Left ventricle myocardium superior (tissue), 1 donor: Measurements from ENCODE around the gene P2RX2. TPM values are rescaled to one million over a fixed set of nuclear protein-coding genes. Genes with fewer than 3 reads are reported as not detected.

Experiments
- ATAC-seq: fragments of 200-7000 bp; cut with Tn5 transposase; one replicate; pipeline ENCODE4 v1.9.1; 2020; ENCODE audit warnings: mild to moderate bottlenecking, moderate library complexity
- DNase-seq: peaks from one replicate; pipeline ENCODE4 v3.0.0-alpha.2; 2020
- intact Hi-C: fragments of 100-400 bp; cut with micrococcal nuclease; formaldehyde crosslinking; loops from one replicate; pipeline ENCODE4 v1.11.0; 2022
- total RNA-seq: library from RNA; stranded (reverse); fragmentation: NEBNext Ultra II Directional; extraction: Animal tissue kit (Norgen Biotek cat#: 25700); gene quantifications from one replicate; pipeline ENCODE4 v1.2.1, GENCODE V29; 2021
- donor health status: DM: no; HTN: yes; CAD: no; lungs with severe emphysema.

The P2RX2 gene
- total RNA-seq, 1 donor from 2014 or later, result not detected

- DNase-seq (peak; percentile 84), ATAC-seq (peak; percentile 77)
- intact Hi-C loops, result no loop called here
Measured at GRCh38 chr12:132600048-132601032, 18.2 kb upstream of the P2RX2 start.

- no peak for ATAC-seq
Measured at GRCh38 chr12:132601171-132601883, 17.2 kb upstream of the P2RX2 start.

GRCh38 chr12:132602572-132603239 is 15.9 kb upstream of the P2RX2 start:
- intact Hi-C loops, result no loop called here
- ATAC-seq, result peak; percentile 8
- peak; percentile 53 for DNase-seq

More at GRCh38 chr12:132601171-132601883, 17.2 kb upstream of the P2RX2 start:
- peak; percentile 30 for DNase-seq
- intact Hi-C loops, result no loop called here

- DNase-seq (peak; percentile 40), ATAC-seq (peak; percentile 50)
Measured at GRCh38 chr12:132603240-132604150, 15.1 kb upstream of the P2RX2 start.

GRCh38 chr12:132604151-132604618 is 14.4 kb upstream of the P2RX2 start:
- ATAC-seq, result peak; percentile 66
- peak; percentile 68 for DNase-seq

More at GRCh38 chr12:132603240-132604150, 15.1 kb upstream of the P2RX2 start:
- intact Hi-C loops, result no loop called here

GRCh38 chr12:132604668-132605441 is 13.7 kb upstream of the P2RX2 start:
- no peak for ATAC-seq
- intact Hi-C loops, result no loop called here
- no peak for DNase-seq

More at GRCh38 chr12:132604151-132604618, 14.4 kb upstream of the P2RX2 start:
- intact Hi-C loops, result no loop called here

GRCh38 chr12:132605892-132606291 is 12.7 kb upstream of the P2RX2 start:
- DNase-seq (no peak), ATAC-seq (no peak)

GRCh38 chr12:132606466-132606865 is 12.1 kb upstream of the P2RX2 start:
- intact Hi-C loops, result no loop called here
- ATAC-seq (no peak), DNase-seq (no peak)

More at GRCh38 chr12:132605892-132606291, 12.7 kb upstream of the P2RX2 start:
- intact Hi-C loops, result no loop called here

GRCh38 chr12:132606927-132607326 is 11.6 kb upstream of the P2RX2 start:
- DNase-seq, result no peak
- intact Hi-C loops, result no loop called here
- ATAC-seq, result no peak

- intact Hi-C loops, result no loop called here
- DNase-seq (no peak), ATAC-seq (no peak)
Measured at GRCh38 chr12:132608231-132609171, 10.1 kb upstream of the P2RX2 start.

- DNase-seq, result peak; percentile 70
- ATAC-seq, result peak; percentile 63
- intact Hi-C loops, result loop anchor here (10.0 kb wide), 1 partner anchor 195 kb away; no protein-coding TSS in a partner anchor
Measured at GRCh38 chr12:132610051-132610759, 8.4 kb upstream of the P2RX2 start, which contains the start of gene LRCOL1. LRCOL1 (minus strand) TSS chr12:132610582; CDS start chr12:132606251, 4,331 bp downstream.

GRCh38 chr12:132610866-132611602 is 7.5 kb upstream of the P2RX2 start:
- intact Hi-C loops, result loop anchor here (10.0 kb wide), 1 partner anchor 196 kb away; no protein-coding TSS in a partner anchor

GRCh38 chr12:132611620-132612019 is 7.0 kb upstream of the P2RX2 start:
- ATAC-seq (no peak), DNase-seq (no peak)
- intact Hi-C loops, result loop anchor here (10.0 kb wide), 1 partner anchor 197 kb away; no protein-coding TSS in a partner anchor

More at GRCh38 chr12:132610866-132611602, 7.5 kb upstream of the P2RX2 start:
- DNase-seq, result no peak
- ATAC-seq, result no peak

GRCh38 chr12:132614029-132614428 is 4.5 kb upstream of the P2RX2 start:
- intact Hi-C loops, result loop anchor here (10.0 kb wide), 1 partner anchor 199 kb away; no protein-coding TSS in a partner anchor
- ATAC-seq (no peak), DNase-seq (no peak)
